ENCODE measurements around the gene GRK5. TPM values are rescaled to one million over a fixed set of nuclear protein-coding genes. Genes with fewer than 3 reads are reported as not detected.

GRK5 gene
- total RNA-seq, 1 experiment from 2014 or later: 4.5 TPM

GRCh38 chr10:119215371-119215770 lies 8.0 kb downstream of the GRK5 start:
- no TSS peak for BruUV-seq (replicated peaks)
- TF ChIP-seq CTCF (conservative IDR thresholded peaks at IDR 0.05; ENCODE audit: low read depth, low read length) (no peak), EZH2phosphoT487 (IDR thresholded peaks at IDR 0.05; ENCODE audit: borderline replicate concordance, low read length) (no peak), EZH2 (IDR thresholded peaks at IDR 0.05; ENCODE audit: low read length, unreplicated experiment) (no peak)
- Histone ChIP-seq H3K27me3 (ENCODE audit: low read length) (no peaks in the 10 kb centered on the region), H3K36me3 (ENCODE audit: low read depth, low read length) (no peaks in the 10 kb centered on the region), H2AFZ (ENCODE audit: low read length) (no peak overlapping the region), H3K27ac (ENCODE audit: low read length) (no peak overlapping the region), H4K20me1 (ENCODE audit: low read length) (no peaks in the 10 kb centered on the region), H3K4me1 (ENCODE audit: insufficient read depth, low read length) (peaks cover 13% of the 10 kb centered on the region), H3K4me3 (ENCODE audit: low read length) (no peak overlapping the region), H3K79me2 (ENCODE audit: low read length) (0 out of 2 replicates have a peak, but pooled peaks cover 5% of the 10 kb centered on the region), H3F3A (ENCODE audit: low read length, unreplicated experiment) (no peaks in the 10 kb centered on the region), H3K9me2 (replicated peaks; ENCODE audit: low read length) (no peaks in the 10 kb centered on the region), H3K9me3 (ENCODE audit: low read length) (no peaks in the 10 kb centered on the region), H3K9ac (ENCODE audit: low read length) (no peak overlapping the region), H3K4me2 (ENCODE audit: low read length) (no peak overlapping the region)
- POLR2A ChIA-PET (ENCODE audit: unreplicated experiment): no interaction called here
- no peak for DNase-seq
- CTCF ChIA-PET: no interaction called here
- ATAC-seq: no peak
- intact Hi-C loops (cut with micrococcal nuclease): no loop called here

- DNase-seq (no peak), ATAC-seq (no peak)
- BruUV-seq (replicated peaks): no TSS peak
- Histone ChIP-seq H3K4me2 (ENCODE audit: low read length) (no peak overlapping the region), H3K9me3 (ENCODE audit: low read length) (no peaks in the 10 kb centered on the region), H3K27ac (ENCODE audit: low read length) (no peak overlapping the region), H3K9me2 (replicated peaks; ENCODE audit: low read length) (no peaks in the 10 kb centered on the region), H3K9ac (ENCODE audit: low read length) (no peak overlapping the region), H3K36me3 (ENCODE audit: low read depth, low read length) (no peaks in the 10 kb centered on the region), H3K27me3 (ENCODE audit: low read length) (no peaks in the 10 kb centered on the region), H3K4me3 (ENCODE audit: low read length) (no peak overlapping the region), H2AFZ (ENCODE audit: low read length) (no peak overlapping the region), H3K79me2 (ENCODE audit: low read length) (no peaks in the 10 kb centered on the region), H3K4me1 (ENCODE audit: insufficient read depth, low read length) (peaks cover 6% of the 10 kb centered on the region), H3F3A (ENCODE audit: low read length, unreplicated experiment) (no peaks in the 10 kb centered on the region), H4K20me1 (ENCODE audit: low read length) (no peaks in the 10 kb centered on the region)
- intact Hi-C loops (cut with micrococcal nuclease): no loop called here
- ChIA-PET CTCF (no interaction called here), POLR2A (ENCODE audit: unreplicated experiment) (no interaction called here)
- TF ChIP-seq EZH2 (IDR thresholded peaks at IDR 0.05; ENCODE audit: low read length, unreplicated experiment): no peak
- TF ChIP-seq EZH2phosphoT487 (IDR thresholded peaks at IDR 0.05; ENCODE audit: borderline replicate concordance, low read length): no peak
- TF ChIP-seq CTCF (conservative IDR thresholded peaks at IDR 0.05; ENCODE audit: low read depth, low read length): no peak
These were observed 8.8 kb downstream of the GRK5 start for GRCh38 chr10:119216127-119216526.

- Histone ChIP-seq H3K79me2 (ENCODE audit: low read length) (no peaks in the 10 kb centered on the region), H3K36me3 (ENCODE audit: low read depth, low read length) (no peaks in the 10 kb centered on the region), H3K9ac (ENCODE audit: low read length) (no peak overlapping the region), H3K27me3 (ENCODE audit: low read length) (no peaks in the 10 kb centered on the region), H4K20me1 (ENCODE audit: low read length) (no peaks in the 10 kb centered on the region), H3F3A (ENCODE audit: low read length, unreplicated experiment) (no peaks in the 10 kb centered on the region), H3K4me1 (ENCODE audit: insufficient read depth, low read length) (no peaks in the 10 kb centered on the region), H3K9me2 (replicated peaks; ENCODE audit: low read length) (no peaks in the 10 kb centered on the region), H3K27ac (ENCODE audit: low read length) (no peak overlapping the region), H3K4me3 (ENCODE audit: low read length) (no peak overlapping the region), H3K9me3 (ENCODE audit: low read length) (no peaks in the 10 kb centered on the region), H3K4me2 (ENCODE audit: low read length) (no peak overlapping the region), H2AFZ (ENCODE audit: low read length) (no peak overlapping the region)
- ChIA-PET POLR2A (ENCODE audit: unreplicated experiment) (no interaction called here), CTCF (no interaction called here)
- no TSS peak for BruUV-seq (replicated peaks)
- ATAC-seq: no peak
- TF ChIP-seq EZH2phosphoT487 (IDR thresholded peaks at IDR 0.05; ENCODE audit: borderline replicate concordance, low read length) (no peak), EZH2 (IDR thresholded peaks at IDR 0.05; ENCODE audit: low read length, unreplicated experiment) (no peak), CTCF (conservative IDR thresholded peaks at IDR 0.05; ENCODE audit: low read depth, low read length) (no peak)
- DNase-seq: no peak
- intact Hi-C loops (cut with micrococcal nuclease): no loop called here
These were observed 10.0 kb downstream of the GRK5 start for GRCh38 chr10:119217401-119217800.
